Parathyroid adenoma (tissue), 2 donors: ENCODE data around the gene ZNF134.
A peak's percentile ranks its signal among the peaks of the same experiment; 100 is the strongest.

Experiments
- H2AFZ ChIP-seq: fragments of 300-600 bp; sonication (generic); one replicate; pipeline ENCODE4 v1.7.0; 2017; ENCODE audit warnings: antibody characterized with exemption, mild to moderate bottlenecking
- H3K27ac ChIP-seq: fragments of 300-600 bp; sonication (generic); one replicate; pipeline ENCODE4 v1.7.0; 2017
- H3K27me3 ChIP-seq: fragments of 300-600 bp; sonication (generic); one replicate; pipeline ENCODE4 v1.7.0; 2017; ENCODE audit warnings: low read length; ENCODE audit not compliant: control insufficient read depth, insufficient read depth
- H3K36me3 ChIP-seq: fragments of 300-600 bp; sonication (generic); one replicate; pipeline ENCODE4 v1.7.0; 2017; ENCODE audit warnings: low read length; ENCODE audit not compliant: control insufficient read depth, insufficient read depth
- H3K4me1 ChIP-seq: fragments of 300-600 bp; sonication (generic); one replicate; pipeline ENCODE4 v1.7.0; 2017; ENCODE audit warnings: control low read depth
- H3K4me2 ChIP-seq: fragments of 300-600 bp; sonication (generic); one replicate; pipeline ENCODE4 v1.7.0; 2017; ENCODE audit warnings: low read length
- H3K4me3 ChIP-seq: fragments of 300-600 bp; sonication (generic); one replicate; pipeline ENCODE4 v1.7.0; 2017; ENCODE audit warnings: low read depth, low read length
- H3K79me2 ChIP-seq: fragments of 300-600 bp; sonication (generic); one replicate; pipeline ENCODE4 v1.7.0; 2017; ENCODE audit warnings: control low read depth
- H3K9ac ChIP-seq: fragments of 300-600 bp; sonication (generic); one replicate; pipeline ENCODE4 v1.7.0; 2017; ENCODE audit warnings: mild to moderate bottlenecking
- H3K9me3 ChIP-seq: fragments of 300-600 bp; sonication (generic); one replicate; pipeline ENCODE4 v1.7.0; 2017; ENCODE audit warnings: low read length; ENCODE audit not compliant: control insufficient read depth
- CTCF ChIP-seq: fragments of 300-600 bp; sonication (generic); IDR thresholded peaks from one replicate; pipeline ENCODE4 v1.7.0; 2017; ENCODE audit warnings: antibody characterized with exemption, mild to moderate bottlenecking
- donor health status: primary hyperparathyroidism.

ZNF134 gene

GRCh38 chr19:57648331-57649003 lies 34.4 kb downstream of the ZNF134 start:
- Histone ChIP-seq H3K27ac (no peak overlapping the region), H3K79me2 (no peaks in the 10 kb centered on the region), H3K9ac (no peak overlapping the region), H3K4me3 (no peak overlapping the region), H3K4me1 (no peaks in the 10 kb centered on the region), H3K27me3 (no peaks in the 10 kb centered on the region), H3K9me3 (no peaks in the 10 kb centered on the region), H2AFZ (no peak overlapping the region), H3K4me2 (no peak overlapping the region), H3K36me3 (no peaks in the 10 kb centered on the region)
- TF ChIP-seq CTCF: no peak

GRCh38 chr19:57651654-57651996 lies 37.6 kb downstream of the ZNF134 start:
- no peak overlapping the region for H3K9ac ChIP-seq
- no peaks in the 10 kb centered on the region for H3K4me1 ChIP-seq

DNA sequence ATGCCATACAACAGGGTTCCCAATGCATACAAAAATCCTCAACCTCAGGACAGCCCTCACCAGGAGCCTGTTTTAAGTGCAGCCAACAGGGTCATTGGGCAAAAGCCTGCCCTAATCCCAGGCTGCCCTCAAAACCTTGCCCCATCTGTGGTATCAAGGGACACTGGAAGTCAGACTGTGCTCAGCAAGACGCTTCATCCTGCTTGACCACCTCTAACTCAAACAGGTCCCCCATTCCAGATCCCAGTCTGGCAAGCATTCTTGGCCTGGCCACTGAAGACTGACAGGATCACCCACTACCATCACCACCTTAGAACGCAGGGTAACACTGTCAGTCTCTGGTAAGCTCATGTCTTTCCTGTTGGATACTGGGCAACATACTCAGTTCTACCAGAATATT lies 39.6 kb downstream of the ZNF134 start:
- H3K36me3 ChIP-seq: no peaks in the 10 kb centered on the region
- H3K4me2 ChIP-seq: no peak overlapping the region
- H2AFZ ChIP-seq: no peak overlapping the region
- H3K79me2 ChIP-seq: no peaks in the 10 kb centered on the region
- no peak overlapping the region for H3K9ac ChIP-seq
- no peaks in the 10 kb centered on the region for H3K27me3 ChIP-seq
- no peak overlapping the region for H3K27ac ChIP-seq
- H3K4me1 ChIP-seq: no peaks in the 10 kb centered on the region
- no peaks in the 10 kb centered on the region for H3K9me3 ChIP-seq
- no peak for TF ChIP-seq CTCF
- no peak overlapping the region for H3K4me3 ChIP-seq

More at GRCh38 chr19:57651654-57651996, 37.6 kb downstream of the ZNF134 start:
- H3K27ac ChIP-seq: no peak overlapping the region
- no peaks in the 10 kb centered on the region for H3K79me2 ChIP-seq
- H3K9me3 ChIP-seq: no peaks in the 10 kb centered on the region
- no peaks in the 10 kb centered on the region for H3K36me3 ChIP-seq
- no peak for TF ChIP-seq CTCF
- H2AFZ ChIP-seq: peak overlapping the region; percentile 59
- no peak overlapping the region for H3K4me2 ChIP-seq
- no peaks in the 10 kb centered on the region for H3K27me3 ChIP-seq
- H3K4me3 ChIP-seq: no peak overlapping the region

GRCh38 chr19:57655443-57655842 lies 41.4 kb downstream of the ZNF134 start:
- no peak overlapping the region for H3K27ac ChIP-seq
- H3K4me1 ChIP-seq: no peaks in the 10 kb centered on the region
- no peak overlapping the region for H2AFZ ChIP-seq
- no peak for TF ChIP-seq CTCF
- no peaks in the 10 kb centered on the region for H3K9me3 ChIP-seq
- H3K4me2 ChIP-seq: no peak overlapping the region
- H3K79me2 ChIP-seq: no peaks in the 10 kb centered on the region
- no peaks in the 10 kb centered on the region for H3K27me3 ChIP-seq
- H3K36me3 ChIP-seq: no peaks in the 10 kb centered on the region
- no peak overlapping the region for H3K9ac ChIP-seq
- H3K4me3 ChIP-seq: no peak overlapping the region

- H3K36me3 ChIP-seq: no peaks in the 10 kb centered on the region
- no peak overlapping the region for H2AFZ ChIP-seq
- H3K27me3 ChIP-seq: no peaks in the 10 kb centered on the region
- H3K4me1 ChIP-seq: no peaks in the 10 kb centered on the region
- TF ChIP-seq CTCF: no peak
- H3K9me3 ChIP-seq: no peaks in the 10 kb centered on the region
- no peak overlapping the region for H3K27ac ChIP-seq
- no peaks in the 10 kb centered on the region for H3K79me2 ChIP-seq
- H3K9ac ChIP-seq: no peak overlapping the region
- H3K4me3 ChIP-seq: no peak overlapping the region
- H3K4me2 ChIP-seq: no peak overlapping the region
Observed at GRCh38 chr19:57656346-57656745, 42.3 kb downstream of the ZNF134 start.
